GM08714 (cell line): ENCODE results near the gene SLC35B2.

Experiments
- H3K4me3 ChIP-seq: fragments of 200-500 bp; sonication (Bioruptor generic); 2 replicates; pipeline ENCODE4 v1.5.1; 2014; ENCODE audit warnings: mild to moderate bottlenecking, low read length, inconsistent platforms
- ZNF274 ChIP-seq: IDR thresholded peaks from 2 replicates; pipeline ENCODE4 v1.6.1; 2012; ENCODE audit warnings: mild to moderate bottlenecking, low read depth, low read length

The SLC35B2 gene

DNA sequence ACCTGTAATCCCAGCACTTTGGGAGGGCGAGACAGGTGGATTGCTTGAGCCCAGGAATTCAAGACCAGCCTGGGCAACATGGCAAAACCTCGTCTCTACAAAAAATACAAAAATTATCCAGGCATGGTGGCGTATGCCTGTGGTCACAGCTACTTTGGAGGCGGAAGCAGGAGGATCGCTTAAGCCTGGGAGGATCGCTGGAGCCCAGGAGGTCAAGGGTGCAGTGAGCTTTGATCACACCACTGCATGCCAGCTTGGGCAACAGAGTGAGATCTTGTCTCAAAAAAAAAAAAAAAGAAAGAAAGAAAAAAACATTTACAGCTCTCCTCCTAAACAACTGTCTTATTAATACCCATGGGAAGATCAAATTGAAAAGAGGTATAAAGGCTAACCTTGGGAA lies 49.4 kb downstream of the SLC35B2 start:
- no peak overlapping the region for H3K4me3 ChIP-seq
- TF ChIP-seq ZNF274 = no peak
